Muscle layer of colon (tissue), 2 donors: ENCODE data around the gene LCLAT1.
A peak's percentile ranks its signal among the peaks of the same experiment; 100 is the strongest.

ENCODE experiments used
- H3K27ac ChIP-seq: one replicate; pipeline ENCODE4 v1.7.0; 2013; ENCODE audit warnings: low read depth, mild to moderate bottlenecking, low read length, moderate library complexity
- H3K27me3 ChIP-seq, 2 donors: one replicate each; pipeline ENCODE4 v1.7.0; 2013; ENCODE audit warnings: low read length in 2 of 2, mild to moderate bottlenecking in 2 of 2; ENCODE audit not compliant: insufficient read depth in 2 of 2, control insufficient read depth in 1 of 2
- H3K36me3 ChIP-seq: one replicate; pipeline ENCODE4 v1.7.0; 2013; ENCODE audit warnings: mild to moderate bottlenecking, low read length; ENCODE audit not compliant: insufficient read depth
- H3K4me1 ChIP-seq: one replicate; pipeline ENCODE4 v1.7.0; 2013; ENCODE audit warnings: mild to moderate bottlenecking, low read length; ENCODE audit not compliant: insufficient read depth
- H3K4me3 ChIP-seq, 2 donors: one replicate each; pipeline ENCODE4 v1.7.0; 2013; ENCODE audit warnings: low read length in 2 of 2, low read depth in 1 of 2, mild to moderate bottlenecking in 1 of 2, moderate library complexity in 1 of 2
- H3K9ac ChIP-seq: one replicate; pipeline ENCODE4 v1.7.0; 2013; ENCODE audit warnings: low read length
- H3K9me3 ChIP-seq: one replicate; pipeline ENCODE4 v1.7.0; 2013; ENCODE audit warnings: mild to moderate bottlenecking, low read length
- donor health status: abdominal sarcoma.
- donor health status: Adenocarcinoma of cecum.

Gene LCLAT1

DNA sequence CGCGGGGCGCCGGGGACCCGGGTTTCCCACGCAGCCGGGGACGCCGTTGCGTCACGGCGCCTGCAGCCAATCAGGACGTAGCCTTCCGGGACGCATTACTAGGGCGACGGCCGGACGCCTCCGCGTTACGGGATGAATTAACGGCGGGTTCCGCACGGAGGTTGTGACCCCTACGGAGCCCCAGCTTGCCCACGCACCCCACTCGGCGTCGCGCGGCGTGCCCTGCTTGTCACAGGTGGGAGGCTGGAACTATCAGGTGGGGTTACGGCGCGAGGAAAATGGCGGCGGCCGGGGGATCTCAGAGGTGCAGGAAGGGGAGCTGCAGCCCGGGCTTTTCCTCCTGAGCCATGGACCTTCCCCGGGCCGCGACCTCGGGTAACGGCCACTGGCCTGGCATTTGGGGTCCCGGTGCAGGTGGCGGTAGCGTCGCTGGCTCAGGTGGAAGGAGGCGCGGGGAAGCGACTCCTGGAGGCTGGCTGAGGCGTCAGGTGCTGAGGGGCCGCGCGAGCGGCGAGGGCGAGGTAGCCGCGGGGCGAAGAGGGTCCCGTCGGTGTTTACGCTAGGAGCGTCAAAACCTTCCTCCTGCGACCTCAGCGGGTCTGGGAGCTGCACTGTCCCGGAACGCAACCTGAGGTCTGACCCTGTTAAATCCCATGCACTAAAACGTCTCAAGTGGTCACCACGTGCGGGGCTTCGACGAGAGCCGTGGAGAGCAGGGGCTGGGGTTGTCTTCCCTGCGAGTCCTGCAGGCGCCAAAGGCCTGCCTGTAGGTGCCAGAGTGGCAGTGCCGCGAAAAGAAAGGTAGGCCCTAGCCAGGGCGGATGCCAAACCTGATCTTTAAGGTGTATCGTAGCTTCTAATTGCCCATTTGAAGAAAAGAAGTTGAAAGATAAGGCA lies at the start of gene LCLAT1:
Gene LCLAT1, plus strand, starts transcription at position 98 of the 897 bp plus-strand sequence. CDS start 78,345 bp downstream, outside the sequence.
- peak within 1 kb of the TSS; percentile 37 for H3K9ac ChIP-seq
- H3K36me3 ChIP-seq, result no peaks in the 10 kb centered on the region
- H3K9me3 ChIP-seq, result no peaks in the 10 kb centered on the region
- peaks cover 19% of the 10 kb centered on the region for H3K4me1 ChIP-seq
- no peaks in the 10 kb centered on the region for H3K27me3 ChIP-seq
- peak within 1 kb of the TSS; percentile 87 for H3K27ac ChIP-seq
- H3K4me3 ChIP-seq, result peak within 1 kb of the TSS; percentile 74 to 97

GRCh38 chr2:30398084-30398873 lies 48.8 kb upstream of the LCLAT1 start:
- no peaks in the 10 kb centered on the region for H3K36me3 ChIP-seq
- H3K9ac ChIP-seq, result no peak overlapping the region
- H3K4me1 ChIP-seq, result peaks cover 37% of the 10 kb centered on the region
- H3K4me3 ChIP-seq, result no peak overlapping the region
- no peak overlapping the region for H3K27ac ChIP-seq
- H3K27me3 ChIP-seq, result no peaks in the 10 kb centered on the region
- H3K9me3 ChIP-seq, result no peaks in the 10 kb centered on the region

DNA sequence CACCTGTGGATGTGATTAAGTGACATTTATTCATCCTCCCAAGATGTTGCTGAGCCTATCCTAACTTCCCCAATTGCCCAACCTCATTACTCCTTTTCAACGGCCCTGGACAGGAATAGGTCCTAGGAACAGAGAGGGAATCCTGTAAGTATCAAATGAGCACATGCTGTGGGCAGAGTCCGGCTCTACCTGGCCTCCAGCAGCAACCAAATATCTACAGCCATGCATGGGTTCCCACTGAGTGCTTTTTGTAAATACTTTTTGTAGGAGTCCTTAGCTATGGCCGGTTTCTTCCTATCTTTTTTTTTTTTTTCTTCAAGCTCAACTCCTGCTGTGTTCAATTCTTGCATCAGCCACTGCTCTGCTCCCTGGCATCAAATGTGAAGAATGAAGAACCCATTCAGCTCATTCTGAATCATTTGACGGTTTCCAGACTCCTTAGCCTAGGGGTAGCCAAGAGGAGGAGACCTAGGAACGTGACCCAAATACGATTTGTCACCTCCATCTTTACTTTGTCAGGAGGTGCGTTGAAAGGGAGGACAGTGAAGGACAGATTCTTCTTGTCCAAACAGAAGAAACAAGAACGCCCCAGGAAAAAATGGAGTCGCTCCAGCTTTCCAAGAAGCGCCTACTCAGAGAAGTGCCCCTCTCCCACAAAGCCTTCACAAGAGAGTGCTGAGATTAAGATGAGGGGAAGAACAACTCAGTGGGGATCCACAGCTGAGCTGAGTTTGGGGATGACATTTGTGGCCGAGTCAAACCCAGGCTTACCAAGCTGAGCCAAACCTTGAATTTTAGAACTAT lies 46.7 kb upstream of the LCLAT1 start:
- H3K27ac ChIP-seq, result no peak overlapping the region
- H3K4me3 ChIP-seq, result peak overlapping the region in 1 of 2 donors; percentile 5
- H3K4me1 ChIP-seq, result peaks cover 58% of the 10 kb centered on the region
- no peaks in the 10 kb centered on the region for H3K27me3 ChIP-seq
- no peaks in the 10 kb centered on the region for H3K9me3 ChIP-seq
- no peak overlapping the region for H3K9ac ChIP-seq
- no peaks in the 10 kb centered on the region for H3K36me3 ChIP-seq

DNA sequence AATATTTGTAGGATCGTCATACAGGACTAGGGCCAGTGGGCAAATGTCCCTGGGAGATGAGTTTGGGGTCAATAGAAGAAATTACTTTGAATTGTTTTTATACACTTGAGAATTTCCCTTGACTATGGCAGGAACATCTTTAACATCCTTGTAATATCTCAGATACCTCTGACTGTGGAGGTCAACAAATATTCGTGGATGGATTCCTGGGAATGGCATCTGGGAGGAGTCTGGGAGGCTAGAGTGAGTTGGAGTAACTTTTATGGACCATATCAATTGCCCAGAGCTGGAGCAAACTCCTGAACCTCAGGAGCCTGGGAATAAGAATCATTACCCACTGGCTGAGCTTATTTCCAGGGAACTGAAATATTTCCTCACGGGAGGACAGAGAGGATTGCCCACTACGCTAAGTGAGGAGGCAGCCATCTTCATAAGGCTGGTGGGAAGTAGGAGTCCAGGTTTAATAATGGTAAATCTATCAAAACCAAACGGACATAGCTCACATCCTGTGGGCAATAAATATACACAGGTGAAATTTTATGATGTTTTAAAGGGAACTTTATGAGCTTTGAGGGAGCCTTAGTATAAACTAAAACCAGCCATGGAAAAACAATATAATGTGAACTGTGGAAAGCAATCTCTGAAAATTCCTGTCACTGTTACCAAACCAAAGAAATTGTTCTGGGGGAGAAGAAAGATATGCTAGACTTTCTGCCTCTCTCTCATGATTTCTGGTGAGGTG lies 44.4 kb upstream of the LCLAT1 start:
- no peaks in the 10 kb centered on the region for H3K9me3 ChIP-seq
- peaks cover 79% of the 10 kb centered on the region for H3K4me1 ChIP-seq
- no peaks in the 10 kb centered on the region for H3K27me3 ChIP-seq
- H3K36me3 ChIP-seq, result no peaks in the 10 kb centered on the region
- H3K9ac ChIP-seq, result peak overlapping the region; percentile 4
- H3K4me3 ChIP-seq, result no peak overlapping the region
- peak overlapping the region; percentile 25 for H3K27ac ChIP-seq

DNA sequence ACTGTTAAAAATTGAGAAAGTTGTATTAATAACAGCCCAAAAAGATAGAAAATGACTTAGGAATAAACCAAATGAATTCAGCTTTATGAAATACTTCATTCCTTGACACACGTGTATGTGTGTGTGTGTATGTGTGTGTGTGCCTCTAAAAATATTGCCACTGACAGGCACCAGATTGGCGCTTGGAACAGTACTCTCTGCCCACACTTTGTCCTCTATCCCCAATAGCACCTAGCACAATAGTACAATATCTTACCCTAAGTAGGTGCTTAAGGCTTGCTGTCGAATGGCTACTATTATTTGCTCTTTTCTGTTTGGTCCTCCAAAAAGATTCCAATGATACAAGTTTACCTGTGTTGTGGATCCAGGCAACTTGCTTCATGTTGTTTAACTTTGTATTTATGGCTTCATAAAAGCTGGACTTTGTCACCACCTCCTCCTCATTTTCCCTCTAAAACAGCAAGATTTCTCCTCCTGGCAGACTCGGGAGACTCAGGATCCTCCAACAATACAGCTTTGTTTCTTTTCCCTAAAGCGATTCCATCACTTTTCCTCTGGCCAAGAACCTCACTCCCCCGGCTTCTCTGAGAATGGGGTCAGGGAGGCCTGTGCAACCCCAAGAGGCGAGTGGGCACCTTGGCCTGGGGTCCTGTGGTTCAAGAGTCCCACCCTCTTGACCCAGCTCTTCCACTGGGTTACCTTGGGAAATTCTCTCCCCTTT lies 43.3 kb upstream of the LCLAT1 start:
- H3K4me1 ChIP-seq, result peaks cover 90% of the 10 kb centered on the region
- H3K9ac ChIP-seq, result no peak overlapping the region
- H3K27me3 ChIP-seq, result no peaks in the 10 kb centered on the region
- H3K9me3 ChIP-seq, result no peaks in the 10 kb centered on the region
- peak overlapping the region; percentile 43 for H3K27ac ChIP-seq
- H3K4me3 ChIP-seq, result no peak overlapping the region
- no peaks in the 10 kb centered on the region for H3K36me3 ChIP-seq

DNA sequence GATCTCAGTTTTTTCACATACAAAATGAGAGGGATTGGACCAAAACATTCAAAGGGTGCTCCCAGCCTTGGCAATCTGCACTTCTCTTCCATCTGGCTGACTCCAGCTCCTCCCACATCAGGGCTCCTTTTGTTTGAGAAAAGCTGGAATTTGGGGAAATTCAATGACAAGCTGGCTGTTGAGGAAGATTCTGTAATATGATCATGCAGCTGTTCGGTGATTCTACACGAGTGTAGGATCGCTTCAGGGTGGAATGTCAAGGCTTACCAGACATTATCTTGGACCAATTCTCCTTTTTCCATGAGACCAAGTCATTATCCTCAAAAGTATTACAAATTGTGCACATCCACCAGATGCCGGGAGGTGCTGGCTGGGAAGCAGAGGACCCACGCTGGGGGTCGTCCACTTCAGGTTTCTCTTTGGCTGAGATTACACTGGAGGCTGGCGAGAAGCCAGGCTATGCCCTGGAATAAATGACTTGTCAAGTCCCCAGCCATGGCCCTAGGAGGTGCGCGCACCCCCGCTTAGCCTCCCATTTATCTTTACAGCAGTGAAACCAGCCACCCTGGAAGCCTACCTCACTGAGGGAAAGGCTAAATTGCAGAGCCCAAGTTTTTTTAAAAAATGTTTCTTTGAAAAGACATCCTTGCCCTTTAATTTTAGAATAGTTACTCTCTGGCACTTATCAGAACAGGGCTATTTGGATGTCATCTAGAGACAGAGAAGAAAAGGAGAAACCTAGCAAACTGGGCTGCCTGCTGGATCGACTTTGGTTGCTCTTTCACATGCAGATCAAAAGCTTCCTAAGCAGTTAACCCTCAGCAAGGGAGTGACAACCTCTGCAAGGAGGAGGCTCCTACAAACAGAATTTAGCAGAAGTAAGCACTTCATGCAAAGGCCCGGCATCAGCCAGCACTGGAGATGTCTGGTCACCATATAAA lies 42.5 kb upstream of the LCLAT1 start:
- no peaks in the 10 kb centered on the region for H3K9me3 ChIP-seq
- no peak overlapping the region for H3K4me3 ChIP-seq
- H3K4me1 ChIP-seq, result peaks cover 97% of the 10 kb centered on the region
- H3K36me3 ChIP-seq, result no peaks in the 10 kb centered on the region
- peak overlapping the region; percentile 5 for H3K27ac ChIP-seq
- no peaks in the 10 kb centered on the region for H3K27me3 ChIP-seq
- no peak overlapping the region for H3K9ac ChIP-seq

- no peak overlapping the region for H3K27ac ChIP-seq
- H3K4me3 ChIP-seq, result peak overlapping the region in 1 of 2 donors; percentile 12
- no peak overlapping the region for H3K9ac ChIP-seq
- H3K9me3 ChIP-seq, result no peaks in the 10 kb centered on the region
- H3K27me3 ChIP-seq, result no peaks in the 10 kb centered on the region
- H3K4me1 ChIP-seq, result peaks cover 91% of the 10 kb centered on the region
- no peaks in the 10 kb centered on the region for H3K36me3 ChIP-seq
Measured at GRCh38 chr2:30405260-30405605, 41.8 kb upstream of the LCLAT1 start.

DNA sequence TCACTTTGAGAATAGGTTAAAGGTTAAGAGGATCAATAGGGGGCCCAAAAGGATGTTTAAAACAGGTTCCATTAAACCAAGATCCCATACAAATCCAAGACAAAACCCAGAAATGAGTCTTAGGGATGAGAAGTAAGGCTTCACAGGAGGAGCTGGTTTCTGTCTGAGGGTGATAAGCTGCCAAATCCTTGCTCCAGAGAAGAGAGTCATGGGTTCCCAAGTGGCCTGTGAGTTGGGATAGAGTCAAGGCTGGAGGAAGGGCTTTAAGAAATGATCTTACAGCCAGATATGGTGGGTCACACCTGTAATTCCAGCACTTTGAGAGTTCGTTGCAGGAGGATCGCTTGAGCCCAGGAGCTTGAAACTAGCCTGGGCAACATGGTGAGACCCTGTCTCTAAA lies 40.2 kb upstream of the LCLAT1 start:
- Histone ChIP-seq H3K36me3 (no peaks in the 10 kb centered on the region), H3K27ac (no peak overlapping the region), H3K9ac (no peak overlapping the region), H3K27me3 (no peaks in the 10 kb centered on the region), H3K9me3 (no peaks in the 10 kb centered on the region), H3K4me3 (no peak overlapping the region), H3K4me1 (peaks cover 83% of the 10 kb centered on the region)

DNA sequence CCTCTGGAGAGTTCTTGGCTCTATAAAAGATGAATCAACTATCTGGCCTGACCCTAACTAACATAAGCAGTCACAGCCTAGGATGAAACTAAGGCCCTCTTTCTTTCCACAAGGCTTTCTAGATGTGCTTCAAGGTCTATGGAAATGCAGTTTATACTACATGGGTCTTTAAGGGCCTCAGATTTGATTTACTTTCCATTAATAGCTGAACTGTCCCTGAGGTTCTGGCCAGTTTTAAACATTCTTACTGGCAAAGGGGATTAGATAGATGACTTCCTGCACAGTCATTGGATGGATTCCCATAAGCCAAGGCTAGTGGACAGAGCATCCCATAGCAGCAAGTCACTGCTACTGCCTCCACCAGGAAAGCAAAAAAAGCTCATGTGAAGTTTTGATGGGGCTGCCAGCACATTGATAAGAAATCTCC lies 38.1 kb upstream of the LCLAT1 start:
- Histone ChIP-seq H3K4me3 (no peak overlapping the region), H3K9me3 (no peaks in the 10 kb centered on the region), H3K9ac (no peak overlapping the region), H3K4me1 (peaks cover 83% of the 10 kb centered on the region), H3K27ac (peak overlapping the region; percentile 57), H3K36me3 (no peaks in the 10 kb centered on the region), H3K27me3 (no peaks in the 10 kb centered on the region)
